Activated CD4-positive, alpha-beta T cell treated with anti-CD3 and anti-CD28 coated beads, Interleukin-2, amount 10 ng/mL, durations not matched to agents 7 days and 5 days (primary cell): Measurements from ENCODE around the gene SGCD. TPM values are rescaled to one million over a fixed set of nuclear protein-coding genes. Genes with fewer than 3 reads are reported as not detected.

Experiments
- CTCF ChIA-PET: fragments of 350-600 bp; sonication (Branson Sonifier 250); formaldehyde crosslinking; loops from one replicate; lab custom pipeline; 2021; ENCODE audit warnings: antibody characterized with exemption; lab: Charles Lee
- POLR2A ChIA-PET: fragments of 350-600 bp; sonication (Branson Sonifier 250); formaldehyde crosslinking; loops from one replicate; lab custom pipeline; 2021; ENCODE audit warnings: antibody characterized with exemption; lab: Charles Lee
- DNase-seq: peaks from one replicate; pipeline ENCODE4 v3.0.0-alpha.2; 2020
- H3K27ac Mint-ChIP-seq: one replicate; pipeline ENCODE4 v1.8.0; 2021; ENCODE audit warnings: mild to moderate bottlenecking, moderate library complexity, mixed read lengths
- H3K27me3 Mint-ChIP-seq: one replicate; pipeline ENCODE4 v1.8.0; 2021; ENCODE audit warnings: mixed read lengths
- H3K36me3 Mint-ChIP-seq: one replicate; pipeline ENCODE4 v1.8.0; 2021; ENCODE audit warnings: low read depth, mixed read lengths
- H3K4me1 Mint-ChIP-seq: one replicate; pipeline ENCODE4 v1.8.0; 2021; ENCODE audit warnings: mixed read lengths
- H3K4me3 Mint-ChIP-seq: one replicate; pipeline ENCODE4 v1.8.0; 2021; ENCODE audit warnings: mild to moderate bottlenecking, moderate library complexity, mixed read lengths
- H3K9me3 Mint-ChIP-seq: one replicate; pipeline ENCODE4 v1.8.0; 2021; ENCODE audit warnings: mixed read lengths
- total RNA-seq, 2 experiments: library from RNA; stranded (reverse); gene quantifications; one replicate each; pipeline ENCODE4 v1.2.3, GENCODE V29; 2021

Gene SGCD
- total RNA-seq, 2 experiments from 2014 or later, result not detected

DNA sequence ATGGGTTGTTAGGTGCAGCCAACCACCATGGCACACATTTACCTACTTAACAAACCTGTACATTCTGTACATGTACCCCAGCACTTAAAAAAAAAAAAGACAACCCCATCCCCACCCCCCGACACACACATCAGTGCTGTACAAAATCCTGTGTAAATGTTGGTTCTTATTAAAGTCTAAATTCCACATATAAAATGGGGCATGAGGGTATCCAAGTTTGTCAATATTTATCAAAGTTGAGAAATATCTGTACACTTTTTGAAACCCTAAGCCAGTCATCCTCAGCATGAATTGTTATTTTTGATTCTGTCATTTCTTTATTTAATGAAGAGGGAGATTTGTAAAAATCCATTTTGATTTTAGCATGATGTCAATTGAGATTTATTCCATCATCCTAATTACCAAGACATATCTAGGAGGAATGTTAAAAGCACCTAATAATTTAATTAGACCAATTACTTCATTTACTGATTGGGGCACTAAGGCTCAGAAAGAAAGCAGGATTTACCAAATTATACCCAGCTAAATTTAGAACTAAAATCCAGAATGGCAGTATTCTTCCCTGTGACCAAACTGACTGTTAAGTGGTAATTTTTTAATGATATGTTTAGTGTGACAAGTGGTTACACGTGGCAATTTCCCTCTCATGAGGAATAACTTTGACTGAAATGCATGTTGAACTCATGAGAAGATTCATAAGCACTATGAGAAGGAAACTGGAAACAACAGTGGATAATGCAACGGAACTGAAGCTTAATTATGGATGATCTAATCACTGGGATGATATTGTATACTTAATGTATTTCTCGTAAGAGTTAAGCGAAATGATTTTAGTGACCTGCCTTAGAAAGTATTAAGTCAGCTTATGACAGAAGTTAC is 195.9 kb downstream of the SGCD start:
- ChIA-PET CTCF (no interaction called here), POLR2A (no interaction called here)
- no peak for DNase-seq
- H3K9me3 Mint-ChIP-seq, result peaks cover 4% of the 10 kb centered on the region
- H3K36me3 Mint-ChIP-seq, result no peaks in the 10 kb centered on the region
- H3K27ac Mint-ChIP-seq, result no peak overlapping the region
- peaks cover 4% of the 10 kb centered on the region for H3K27me3 Mint-ChIP-seq
- H3K4me1 Mint-ChIP-seq, result no peaks in the 10 kb centered on the region
- H3K4me3 Mint-ChIP-seq, result no peak overlapping the region

DNA sequence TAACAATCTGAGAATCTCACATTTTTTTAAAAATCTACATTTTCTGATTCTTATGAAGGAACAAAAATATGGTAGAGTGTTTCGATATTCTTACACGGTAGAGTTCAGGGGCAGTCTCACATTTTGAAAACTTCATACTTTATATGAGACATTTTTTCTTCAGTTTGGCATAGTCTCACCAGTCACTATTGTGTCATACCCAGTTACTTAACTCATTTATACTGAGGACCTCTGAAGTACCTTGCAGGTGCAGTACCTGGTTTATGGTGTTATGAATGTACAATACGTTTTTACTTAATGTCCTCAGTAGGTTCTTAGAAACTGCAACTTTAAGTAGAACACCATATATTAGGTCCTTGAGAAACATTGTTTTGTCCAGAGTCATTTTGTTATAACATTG is 196.6 kb downstream of the SGCD start:
- Mint-ChIP-seq H3K27ac (no peak overlapping the region), H3K36me3 (no peaks in the 10 kb centered on the region), H3K4me1 (no peaks in the 10 kb centered on the region), H3K27me3 (peaks cover 4% of the 10 kb centered on the region), H3K9me3 (peaks cover 2% of the 10 kb centered on the region), H3K4me3 (no peak overlapping the region)
- CTCF ChIA-PET, result no interaction called here
- no peak for DNase-seq
- POLR2A ChIA-PET, result no interaction called here

DNA sequence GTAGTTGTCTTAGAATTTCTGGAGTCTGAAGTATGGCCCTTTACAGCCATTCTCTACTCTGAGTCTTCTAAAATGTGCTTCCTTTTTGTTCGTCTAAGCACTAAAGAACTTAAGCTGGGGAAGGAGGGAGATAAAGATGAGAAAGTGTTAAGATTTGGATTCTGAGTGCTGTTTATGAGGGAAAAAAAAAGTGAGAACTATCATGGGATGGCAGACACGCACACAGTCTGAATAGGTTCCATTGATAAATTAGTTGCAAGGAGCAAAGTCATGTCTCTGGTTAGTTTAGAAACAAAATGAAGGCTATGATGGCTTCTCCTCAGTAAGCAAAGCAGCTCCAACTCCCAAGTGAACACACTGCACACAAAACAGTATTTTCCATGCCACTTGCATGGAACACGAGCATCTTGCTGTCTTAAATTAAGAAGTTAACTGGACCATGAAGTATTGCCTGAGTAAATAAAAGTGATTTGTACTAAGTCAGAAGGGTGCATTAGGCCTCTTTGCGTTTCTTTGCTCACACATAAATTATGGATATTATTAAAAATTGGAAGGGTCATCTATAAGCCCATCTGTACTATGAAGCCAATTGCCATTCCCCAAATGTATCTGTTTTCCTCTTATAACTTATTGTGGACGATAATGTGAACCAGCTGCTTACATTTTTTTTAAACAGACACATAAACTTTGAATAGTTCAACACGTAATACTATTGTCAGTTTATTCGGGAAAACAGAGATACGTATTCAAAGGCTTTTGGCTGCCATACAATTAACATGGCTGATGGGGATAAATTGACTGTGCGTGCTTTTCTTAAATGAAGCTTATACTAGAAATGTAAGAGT is 199.3 kb downstream of the SGCD start:
- Mint-ChIP-seq H3K4me1 (no peaks in the 10 kb centered on the region), H3K4me3 (no peak overlapping the region), H3K27me3 (peaks cover 4% of the 10 kb centered on the region), H3K27ac (no peak overlapping the region), H3K36me3 (no peaks in the 10 kb centered on the region), H3K9me3 (no peaks in the 10 kb centered on the region)
- DNase-seq, result no peak
- ChIA-PET CTCF (no interaction called here), POLR2A (no interaction called here)

DNA sequence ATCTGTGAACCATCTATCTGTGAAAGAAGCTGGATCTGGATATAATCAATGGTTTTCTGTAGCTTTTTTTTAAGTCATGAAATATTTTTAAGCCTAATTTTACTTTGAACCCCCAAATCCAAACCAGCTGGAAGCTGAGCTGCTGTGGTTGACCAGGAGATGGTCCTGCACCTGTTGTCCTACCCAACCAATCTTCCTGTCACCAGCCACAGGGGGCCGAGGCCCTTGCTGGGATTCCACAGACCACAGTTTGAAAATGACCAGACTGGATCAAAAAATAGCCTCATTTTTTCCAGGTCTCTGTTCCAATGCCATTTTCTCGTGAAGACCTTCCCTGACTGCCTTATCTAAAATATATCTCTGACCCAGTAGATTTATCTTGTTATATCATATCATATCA is 200.6 kb downstream of the SGCD start:
- Mint-ChIP-seq H3K36me3 (no peaks in the 10 kb centered on the region), H3K4me3 (no peak overlapping the region), H3K27ac (no peak overlapping the region), H3K27me3 (peaks cover 4% of the 10 kb centered on the region), H3K4me1 (no peaks in the 10 kb centered on the region), H3K9me3 (no peaks in the 10 kb centered on the region)
- CTCF ChIA-PET, result no interaction called here
- DNase-seq, result no peak
- POLR2A ChIA-PET, result no interaction called here

DNA sequence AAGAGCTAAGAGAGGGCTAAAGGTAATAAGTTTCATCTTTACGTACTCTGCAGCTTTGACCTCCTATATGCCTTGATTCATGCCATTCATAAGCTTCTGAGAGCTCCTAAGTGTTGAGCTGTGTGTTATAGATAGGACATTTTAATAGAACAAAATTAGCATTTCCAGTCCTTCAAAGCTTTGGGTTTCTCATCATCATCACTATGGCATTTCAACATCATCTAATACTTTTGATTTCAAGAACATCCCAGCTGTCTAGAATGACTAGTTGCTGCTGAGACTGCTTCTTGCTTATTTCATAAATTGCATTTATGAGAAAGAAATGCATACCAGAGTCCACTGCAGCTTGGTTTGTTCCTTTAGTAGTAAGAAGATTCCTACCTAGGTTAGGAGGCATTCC is 201.7 kb downstream of the SGCD start:
- Mint-ChIP-seq H3K4me1 (no peaks in the 10 kb centered on the region), H3K9me3 (no peaks in the 10 kb centered on the region), H3K27ac (no peak overlapping the region), H3K36me3 (no peaks in the 10 kb centered on the region), H3K4me3 (no peak overlapping the region), H3K27me3 (peaks cover 3% of the 10 kb centered on the region)
- POLR2A ChIA-PET, result no interaction called here
- CTCF ChIA-PET, result no interaction called here
- no peak for DNase-seq

DNA sequence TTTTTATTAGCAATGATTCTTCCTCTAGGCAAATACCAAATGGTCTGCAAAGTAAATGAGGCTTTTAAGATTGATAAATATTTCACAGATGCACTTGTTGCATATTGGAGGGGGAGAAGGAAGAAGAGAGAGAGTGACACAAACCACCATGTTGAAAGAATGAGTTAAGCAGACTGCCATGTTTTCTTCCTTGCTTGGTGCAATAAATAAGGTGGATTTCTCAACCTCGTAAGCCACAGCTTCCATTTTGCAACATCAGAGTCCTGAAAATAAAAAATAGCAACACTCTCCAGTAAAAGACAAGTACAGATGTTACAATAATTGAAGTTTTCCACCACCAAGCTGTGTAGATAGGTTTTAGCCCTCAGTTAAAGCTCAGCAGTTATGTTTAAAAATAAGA is 202.9 kb downstream of the SGCD start:
- CTCF ChIA-PET, result no interaction called here

DNA sequence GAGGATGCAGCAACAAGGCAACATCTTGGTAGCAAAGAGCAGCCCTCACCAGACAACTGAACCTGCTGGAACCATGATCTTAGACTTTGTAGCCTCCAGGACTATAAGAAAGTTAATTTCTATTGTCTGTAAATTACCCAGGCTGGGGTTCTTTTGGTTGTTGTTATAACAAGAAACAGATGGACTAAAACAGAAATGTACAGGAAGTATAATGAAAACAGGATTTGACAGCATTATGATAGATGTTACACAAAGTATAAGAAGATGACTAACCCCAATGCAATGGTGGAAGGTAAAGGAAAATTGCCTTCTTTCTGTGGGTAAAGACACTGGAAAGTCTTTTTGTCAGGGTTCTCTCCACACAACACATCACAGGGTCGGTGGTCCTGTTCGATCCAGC is 204.2 kb downstream of the SGCD start:
- H3K36me3 Mint-ChIP-seq, result no peaks in the 10 kb centered on the region
- H3K9me3 Mint-ChIP-seq, result no peaks in the 10 kb centered on the region
- ChIA-PET POLR2A (no interaction called here), CTCF (no interaction called here)
- peaks cover 3% of the 10 kb centered on the region for H3K27me3 Mint-ChIP-seq
- no peaks in the 10 kb centered on the region for H3K4me1 Mint-ChIP-seq
- no peak for DNase-seq
- H3K27ac Mint-ChIP-seq, result no peak overlapping the region
- no peak overlapping the region for H3K4me3 Mint-ChIP-seq

More for the DNA sequence above, 202.9 kb downstream of the SGCD start:
- no peaks in the 10 kb centered on the region for H3K4me1 Mint-ChIP-seq
- POLR2A ChIA-PET, result no interaction called here
- H3K27me3 Mint-ChIP-seq, result peaks cover 3% of the 10 kb centered on the region
- no peaks in the 10 kb centered on the region for H3K36me3 Mint-ChIP-seq
- DNase-seq, result no peak
- no peak overlapping the region for H3K4me3 Mint-ChIP-seq
- H3K27ac Mint-ChIP-seq, result no peak overlapping the region
- H3K9me3 Mint-ChIP-seq, result no peaks in the 10 kb centered on the region

DNA sequence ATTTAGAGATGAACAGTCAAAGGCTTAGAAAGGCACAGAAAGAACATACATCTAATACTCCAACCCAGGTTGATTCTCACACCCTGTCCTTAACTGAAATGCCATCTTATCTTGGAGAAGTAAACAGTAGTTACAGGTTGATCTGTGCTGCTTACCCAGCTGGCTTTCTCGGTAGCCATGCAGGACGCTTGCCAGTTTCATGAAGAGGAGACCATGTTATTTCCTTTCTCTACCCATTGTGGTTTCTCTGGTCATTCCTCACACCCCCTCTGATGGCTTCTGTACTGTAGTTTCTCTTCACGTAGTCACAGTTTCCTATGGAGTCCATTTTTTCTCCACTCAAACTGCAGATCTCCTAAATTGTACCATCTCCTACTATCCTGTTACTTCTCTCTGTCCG is 206.0 kb downstream of the SGCD start:
- Mint-ChIP-seq H3K4me3 (no peak overlapping the region), H3K4me1 (no peaks in the 10 kb centered on the region), H3K9me3 (no peaks in the 10 kb centered on the region), H3K36me3 (no peaks in the 10 kb centered on the region), H3K27ac (no peak overlapping the region), H3K27me3 (no peaks in the 10 kb centered on the region)
- ChIA-PET CTCF (no interaction called here), POLR2A (no interaction called here)
- DNase-seq, result no peak

DNA sequence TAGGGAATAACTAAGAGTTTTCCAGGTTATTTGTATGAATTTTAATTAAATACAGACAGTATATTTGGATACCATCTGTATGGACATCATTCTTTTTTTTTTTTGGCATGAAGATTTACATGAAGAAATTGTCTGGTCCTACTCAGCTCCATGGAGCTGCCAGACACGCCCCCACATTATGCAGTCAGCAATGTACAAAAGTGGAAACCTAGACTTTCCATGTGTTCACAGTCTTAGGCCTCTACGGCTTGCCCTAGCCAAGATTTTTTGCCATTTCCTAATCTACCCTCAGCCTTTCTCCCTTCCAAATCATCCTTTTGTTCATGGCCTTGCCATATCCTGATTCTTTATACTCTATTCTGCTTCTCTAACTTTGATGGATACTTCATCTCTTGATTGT is 207.1 kb downstream of the SGCD start:
- Mint-ChIP-seq H3K4me1 (no peaks in the 10 kb centered on the region), H3K27me3 (no peaks in the 10 kb centered on the region), H3K36me3 (no peaks in the 10 kb centered on the region), H3K4me3 (no peak overlapping the region), H3K9me3 (no peaks in the 10 kb centered on the region), H3K27ac (no peak overlapping the region)
- CTCF ChIA-PET, result interaction anchor here (0.5 kb wide), 1 partner anchor 1151 kb away, joined by 4 read pairs; no protein-coding TSS in a partner anchor
- no peak for DNase-seq
- POLR2A ChIA-PET, result no interaction called here

DNA sequence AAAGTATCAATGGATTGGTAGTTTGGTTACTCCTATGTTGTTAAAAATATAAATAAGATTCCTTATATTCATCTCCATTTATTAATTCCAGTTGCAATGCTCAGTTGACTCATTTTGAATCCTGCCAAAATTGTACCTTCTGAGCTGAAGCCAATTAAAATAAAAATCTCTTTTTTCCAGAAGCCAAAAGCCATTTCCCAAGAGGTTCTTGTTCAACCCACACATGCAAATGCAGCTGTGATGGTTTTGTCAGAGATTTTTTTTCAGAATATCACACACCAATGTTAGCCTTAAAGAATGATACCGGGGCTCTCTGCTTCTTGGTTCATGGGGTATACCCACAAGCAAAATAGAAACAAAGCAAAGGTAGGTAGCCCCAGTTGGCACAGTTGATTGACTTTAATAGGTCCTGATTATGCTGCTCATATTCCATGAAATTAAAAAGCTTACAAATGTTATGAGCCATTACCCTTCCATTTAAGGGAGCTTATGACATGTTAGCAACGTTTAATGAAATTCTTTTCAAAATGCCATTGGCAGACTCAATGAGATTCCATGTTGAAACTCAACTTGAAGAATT is 208.0 kb downstream of the SGCD start:
- CTCF ChIA-PET, result no interaction called here
- H3K27ac Mint-ChIP-seq, result no peak overlapping the region
- no peaks in the 10 kb centered on the region for H3K36me3 Mint-ChIP-seq
- no peaks in the 10 kb centered on the region for H3K9me3 Mint-ChIP-seq
- no peak for DNase-seq
- no peaks in the 10 kb centered on the region for H3K4me1 Mint-ChIP-seq
- POLR2A ChIA-PET, result no interaction called here
- H3K27me3 Mint-ChIP-seq, result no peaks in the 10 kb centered on the region
- no peak overlapping the region for H3K4me3 Mint-ChIP-seq

DNA sequence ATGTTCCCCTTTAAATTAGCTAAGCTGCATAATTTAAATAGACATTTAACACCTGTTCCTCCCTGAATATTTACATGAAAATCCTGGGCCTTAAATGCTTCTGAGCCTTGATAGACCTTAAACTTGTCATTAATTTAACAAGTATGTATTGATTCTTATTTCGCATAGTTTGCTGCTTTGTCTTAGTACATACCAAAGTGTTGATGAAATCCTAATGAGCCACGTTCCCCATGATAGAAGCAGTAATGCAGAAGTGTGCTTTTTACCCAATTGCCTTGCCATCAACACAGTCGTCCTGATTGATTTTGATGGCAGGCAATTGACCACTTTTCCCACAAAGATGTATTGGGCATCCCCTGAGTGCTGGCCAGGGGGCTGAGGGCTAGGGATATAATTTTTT is 213.5 kb downstream of the SGCD start:
- H3K9me3 Mint-ChIP-seq, result no peaks in the 10 kb centered on the region
- ChIA-PET POLR2A (no interaction called here), CTCF (no interaction called here)
- no peak for DNase-seq
- H3K27ac Mint-ChIP-seq, result no peak overlapping the region
- H3K4me1 Mint-ChIP-seq, result no peaks in the 10 kb centered on the region
- H3K36me3 Mint-ChIP-seq, result no peaks in the 10 kb centered on the region
- H3K27me3 Mint-ChIP-seq, result peaks cover 7% of the 10 kb centered on the region
- no peak overlapping the region for H3K4me3 Mint-ChIP-seq

DNA sequence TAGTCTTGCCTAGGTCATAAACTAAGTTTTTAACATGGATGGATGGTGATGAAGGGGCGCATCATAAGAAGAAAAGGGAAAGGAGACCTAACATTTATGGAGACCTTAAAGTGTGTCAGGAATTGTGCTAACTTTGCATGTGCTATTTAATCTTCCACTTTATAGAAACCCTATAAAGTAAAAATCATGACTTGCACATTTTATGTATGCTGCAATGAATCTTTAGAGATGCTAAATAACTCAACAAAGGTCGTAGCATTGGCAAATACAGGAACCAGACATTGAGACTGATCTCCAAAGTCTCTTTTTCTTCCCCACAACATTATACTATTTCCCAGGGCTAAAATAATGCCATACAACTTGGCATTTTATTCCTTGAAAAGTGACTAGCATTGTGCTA is 214.6 kb downstream of the SGCD start:
- ChIA-PET CTCF (no interaction called here), POLR2A (no interaction called here)
- H3K36me3 Mint-ChIP-seq, result no peaks in the 10 kb centered on the region
- no peaks in the 10 kb centered on the region for H3K4me1 Mint-ChIP-seq
- H3K9me3 Mint-ChIP-seq, result no peaks in the 10 kb centered on the region
- peaks cover 7% of the 10 kb centered on the region for H3K27me3 Mint-ChIP-seq
- no peak overlapping the region for H3K27ac Mint-ChIP-seq
- no peak overlapping the region for H3K4me3 Mint-ChIP-seq
- no peak for DNase-seq
